ENCODE measurements around the gene ZBTB43. TPM values are rescaled to one million over a fixed set of nuclear protein-coding genes. Genes with fewer than 3 reads are reported as not detected.

Gene ZBTB43
- total and polyA plus RNA-seq, 2 of the 4 experiments (the other 2 are of a cell fraction), result 4.5 to 15.1 TPM

DNA sequence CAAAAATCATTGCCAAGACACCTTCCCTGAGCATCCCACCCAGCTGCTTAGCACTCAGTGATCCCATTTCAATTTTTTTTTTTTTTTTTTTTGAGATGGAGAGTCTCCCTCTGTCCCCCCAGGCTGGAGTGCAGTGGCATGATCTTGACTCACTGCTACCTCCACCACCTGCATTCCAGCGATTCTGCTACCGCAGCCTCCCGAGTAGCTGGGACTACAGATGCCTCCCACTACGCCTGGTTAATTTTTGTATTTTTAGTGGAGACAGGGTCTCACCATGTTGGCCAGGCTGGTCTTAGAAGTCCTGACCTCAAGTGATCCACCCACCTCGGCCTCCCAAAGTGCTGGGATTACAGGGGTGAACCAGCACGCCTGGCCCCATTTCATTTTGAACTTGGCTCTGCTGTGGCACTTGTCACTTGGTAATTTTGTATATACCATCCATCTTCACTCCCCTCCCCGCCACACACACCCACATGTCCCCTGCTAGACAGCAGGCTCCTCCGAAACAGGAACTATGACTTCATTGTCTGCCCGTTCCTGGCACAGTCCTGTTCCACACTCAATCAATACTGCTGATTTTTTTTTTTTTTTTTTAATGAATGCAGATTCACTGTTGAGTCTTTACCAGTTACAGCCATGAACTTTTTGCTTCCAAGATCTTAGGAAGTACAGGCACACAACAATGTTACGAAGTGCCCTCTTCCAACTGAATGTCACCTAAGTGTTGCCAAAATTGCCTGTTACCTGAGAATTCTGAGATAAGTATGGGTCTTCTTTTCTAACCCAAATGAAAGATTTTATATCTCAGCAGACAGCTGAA is 38.3 kb downstream of the ZBTB43 start:
- Histone ChIP-seq H3K14ac (replicated peaks; ENCODE audit: low read depth, low read length) (no peak overlapping the region), H4K91ac (ENCODE audit: insufficient read depth, low read depth, low read length) (no peak overlapping the region), H3K4me2 (ENCODE audit: low read depth, low read length) (no peak overlapping the region), H3K79me1 (ENCODE audit: low read depth in 1 of 2, low read length in 2 of 2) (peaks cover 3 to 11% of the 10 kb centered on the region in 2 experiments; a peak in 2 of 4 replicates), H2AFZ (replicated peaks; ENCODE audit: low read length, poor library complexity) (no peak overlapping the region), H3K9me3 (ENCODE audit: control insufficient read depth, insufficient read depth, low read length) (no peaks in the 10 kb centered on the region), H3K4me1 (ENCODE audit: control insufficient read depth, insufficient read depth, low read length) (peaks cover 6% of the 10 kb centered on the region), H3K18ac (ENCODE audit: low read depth, low read length) (no peak overlapping the region), H2AK9ac (replicated peaks; ENCODE audit: low read depth, low read length, poor library complexity) (no peak overlapping the region), H2BK15ac (ENCODE audit: low read depth, low read length) (no peak overlapping the region), H2BK5ac (ENCODE audit: low read depth, low read length, poor library complexity, severe bottlenecking) (no peak overlapping the region), H3K27me3 (ENCODE audit: control insufficient read depth, insufficient read depth, low read length) (peaks cover 3% of the 10 kb centered on the region; the same call in 1 of the 2 replicates), H3K36me3 (ENCODE audit: control insufficient read depth, insufficient read depth, low read length) (peaks cover 8% of the 10 kb centered on the region; the same call in 1 of the 2 replicates), H2AK5ac (ENCODE audit: low read depth, low read length) (no peak overlapping the region), H4K5ac (ENCODE audit: low read depth, low read length) (no peak overlapping the region), H3K9me1 (ENCODE audit: insufficient read depth, low read length) (peaks cover 3% of the 10 kb centered on the region; the same call in 1 of the 2 replicates), H3K23ac (ENCODE audit: low read depth, low read length) (no peak overlapping the region), H4K8ac (ENCODE audit: low read depth in 2 of 2, low read length in 2 of 2) (no peak overlapping the region), H3K4ac (ENCODE audit: low read depth, low read length) (no peak overlapping the region), H4K20me1 (ENCODE audit: insufficient read depth, low read length) (peaks cover 4% of the 10 kb centered on the region), H3K56ac (ENCODE audit: extremely low read depth, insufficient read depth, low read length) (no peak overlapping the region), H3K27ac (ENCODE audit: insufficient read depth, low read length) (no peak overlapping the region), H3K4me3 (ENCODE audit: insufficient read depth, low read depth, low read length) (no peak overlapping the region), H3K9ac (ENCODE audit: low read depth, low read length) (no peak overlapping the region), H2BK120ac (ENCODE audit: low read depth, low read length) (no peak overlapping the region), H2BK20ac (ENCODE audit: low read depth, low read length) (no peak overlapping the region)
- no TSS peak for BruUV-seq (replicated peaks)
- ATAC-seq (ENCODE audit: low read depth) (no peak), DNase-seq (no peak)
- in situ Hi-C loops (cut with MboI; ENCODE audit: low sequenced_read_pairs) (no loop called here), dilution Hi-C loops (cut with HindIII; ENCODE audit: low sequenced_read_pairs, unreplicated experiment) (no loop called here), intact Hi-C loops (cut with micrococcal nuclease) (no loop called here)
- ChIA-PET CTCF (interaction anchor here (0.6 kb wide), 1 partner anchor 261 kb away, joined by 3 read pairs; no protein-coding TSS in a partner anchor), POLR2A (ENCODE audit: unreplicated experiment) (no interaction called here)
- TF ChIP-seq CEBPB (IDR thresholded peaks at IDR 0.05; ENCODE audit: low read depth, low read length) (no peak), BHLHE40 (IDR thresholded peaks at IDR 0.05; ENCODE audit: low read depth, low read length) (no peak), CHD1 (IDR thresholded peaks at IDR 0.05; ENCODE audit: low read depth, low read length) (no peak), MXI1 (IDR thresholded peaks at IDR 0.05; ENCODE audit: borderline replicate concordance, low read depth, low read length) (no peak)
- TF ChIP-seq, protein P1, sequence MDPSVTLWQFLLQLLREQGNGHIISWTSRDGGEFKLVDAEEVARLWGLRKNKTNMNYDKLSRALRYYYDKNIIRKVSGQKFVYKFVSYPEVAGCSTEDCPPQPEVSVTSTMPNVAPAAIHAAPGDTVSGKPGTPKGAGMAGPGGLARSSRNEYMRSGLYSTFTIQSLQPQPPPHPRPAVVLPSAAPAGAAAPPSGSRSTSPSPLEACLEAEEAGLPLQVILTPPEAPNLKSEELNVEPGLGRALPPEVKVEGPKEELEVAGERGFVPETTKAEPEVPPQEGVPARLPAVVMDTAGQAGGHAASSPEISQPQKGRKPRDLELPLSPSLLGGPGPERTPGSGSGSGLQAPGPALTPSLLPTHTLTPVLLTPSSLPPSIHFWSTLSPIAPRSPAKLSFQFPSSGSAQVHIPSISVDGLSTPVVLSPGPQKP (IDR thresholded peaks at IDR 0.05; ENCODE audit: borderline replicate concordance, low read depth, low read length), result no peak
- TF ChIP-seq, protein P2, sequence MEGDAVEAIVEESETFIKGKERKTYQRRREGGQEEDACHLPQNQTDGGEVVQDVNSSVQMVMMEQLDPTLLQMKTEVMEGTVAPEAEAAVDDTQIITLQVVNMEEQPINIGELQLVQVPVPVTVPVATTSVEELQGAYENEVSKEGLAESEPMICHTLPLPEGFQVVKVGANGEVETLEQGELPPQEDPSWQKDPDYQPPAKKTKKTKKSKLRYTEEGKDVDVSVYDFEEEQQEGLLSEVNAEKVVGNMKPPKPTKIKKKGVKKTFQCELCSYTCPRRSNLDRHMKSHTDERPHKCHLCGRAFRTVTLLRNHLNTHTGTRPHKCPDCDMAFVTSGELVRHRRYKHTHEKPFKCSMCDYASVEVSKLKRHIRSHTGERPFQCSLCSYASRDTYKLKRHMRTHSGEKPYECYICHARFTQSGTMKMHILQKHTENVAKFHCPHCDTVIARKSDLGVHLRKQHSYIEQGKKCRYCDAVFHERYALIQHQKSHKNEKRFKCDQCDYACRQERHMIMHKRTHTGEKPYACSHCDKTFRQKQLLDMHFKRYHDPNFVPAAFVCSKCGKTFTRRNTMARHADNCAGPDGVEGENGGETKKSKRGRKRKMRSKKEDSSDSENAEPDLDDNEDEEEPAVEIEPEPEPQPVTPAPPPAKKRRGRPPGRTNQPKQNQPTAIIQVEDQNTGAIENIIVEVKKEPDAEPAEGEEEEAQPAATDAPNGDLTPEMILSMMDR (conservative IDR thresholded peaks at IDR 0.05; ENCODE audit: low read depth, low read length), result no peak
- TF ChIP-seq, protein P3, sequence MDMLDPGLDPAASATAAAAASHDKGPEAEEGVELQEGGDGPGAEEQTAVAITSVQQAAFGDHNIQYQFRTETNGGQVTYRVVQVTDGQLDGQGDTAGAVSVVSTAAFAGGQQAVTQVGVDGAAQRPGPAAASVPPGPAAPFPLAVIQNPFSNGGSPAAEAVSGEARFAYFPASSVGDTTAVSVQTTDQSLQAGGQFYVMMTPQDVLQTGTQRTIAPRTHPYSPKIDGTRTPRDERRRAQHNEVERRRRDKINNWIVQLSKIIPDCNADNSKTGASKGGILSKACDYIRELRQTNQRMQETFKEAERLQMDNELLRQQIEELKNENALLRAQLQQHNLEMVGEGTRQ (IDR thresholded peaks at IDR 0.05; ENCODE audit: low read depth, low read length), result no peak
- WGBS, 2 experiments (ENCODE audit: extremely low coverage in 2 of 2, insufficient read length in 1 of 2), result 60% methylated on average over 1 of the region's 10 CpGs; no CpG with 5 or more reads in 1 of the 2 experiments

Measured in IMR-90 (cell line).